ENCODE measurements around the gene NOX4.
"Not testable (repeated sequence)": the region's sequence is repeated elsewhere in the genome, so short reads cannot be mapped to it uniquely, and the experiment has no call there.

- not testable (repeated sequence) for TF ChIP-seq CTCF (IDR thresholded peaks at IDR 0.05; ENCODE audit: low read depth, low read length, poor library complexity, severe bottlenecking); EZH2phosphoT487 (IDR thresholded peaks at IDR 0.05; ENCODE audit: borderline replicate concordance, low read length)
Measured at GRCh38 chr11:89379976-89380771, 111.0 kb downstream of the NOX4 start.

Data from DOHH2 (cell line).